HG03571 (cell line): ENCODE measurements around the gene NTN5.
A peak's percentile ranks its signal among the peaks of the same experiment; 100 is the strongest.
"Not testable (repeated sequence)": the region's sequence is repeated elsewhere in the genome, so short reads cannot be mapped to it uniquely, and the experiment has no call there.

Experiments
- ATAC-seq: cut with Tn5 transposase; IDR thresholded peaks from one replicate; pipeline ENCODE4 v1.9.1; 2021; ENCODE audit not compliant: unreplicated experiment

NTN5 gene

DNA sequence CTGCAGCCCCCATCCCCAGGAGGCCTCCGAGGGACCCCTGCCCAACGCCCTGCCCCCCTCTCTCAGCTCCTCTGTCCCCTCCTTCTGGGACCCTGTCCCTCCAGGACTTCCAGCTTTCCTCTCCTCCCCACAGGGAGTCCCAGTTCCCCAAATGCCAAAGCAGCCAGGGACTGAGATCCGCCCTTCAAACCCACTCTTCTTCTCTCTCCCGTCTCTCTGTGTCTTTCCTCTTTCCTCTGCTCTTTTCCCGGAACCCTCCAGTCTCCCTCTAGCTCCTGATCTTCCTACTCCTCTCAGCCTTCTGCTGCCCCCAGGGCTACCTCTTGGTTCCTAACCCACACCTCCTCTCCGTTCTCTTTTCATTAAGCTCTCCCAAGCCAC is 27.2 kb downstream of the NTN5 start:
- ATAC-seq, result no peak

DNA sequence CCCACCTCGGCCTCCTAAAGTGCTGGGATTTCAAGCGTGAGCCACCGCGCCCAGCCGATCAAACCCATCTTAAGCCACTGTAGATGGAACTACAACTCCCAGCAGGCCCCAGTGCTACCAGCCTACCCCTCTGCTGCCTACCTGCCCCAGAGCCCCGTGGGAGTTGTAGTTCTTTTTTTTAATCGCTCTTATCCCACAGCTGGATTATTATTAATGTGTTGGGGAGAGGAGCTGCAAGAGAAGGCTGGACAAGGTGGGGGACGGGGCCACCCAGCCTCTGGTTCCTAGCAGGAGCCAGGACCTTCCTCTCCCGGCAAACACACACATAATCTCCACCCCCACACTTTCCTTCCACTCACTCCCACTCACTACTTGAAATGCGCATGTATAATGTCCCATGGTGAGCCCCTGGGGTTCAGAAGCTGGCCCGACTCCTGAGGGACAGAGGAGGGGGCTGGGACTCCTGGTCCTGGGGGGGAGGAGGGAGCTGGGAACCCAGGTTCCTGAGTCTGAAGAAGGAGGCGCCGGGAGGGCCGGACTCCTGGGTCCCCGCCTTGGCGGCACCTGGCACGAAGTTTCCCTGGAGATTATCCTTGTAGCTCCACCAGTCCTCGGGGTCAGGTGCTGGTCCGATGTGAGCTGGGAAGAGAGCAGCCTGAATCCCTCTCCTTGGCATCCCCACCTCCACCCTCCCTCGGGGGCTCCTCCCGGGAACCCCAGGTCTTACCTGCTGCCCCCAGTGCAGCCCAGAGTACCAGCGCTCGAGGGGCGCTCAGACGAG is 27.8 kb downstream of the NTN5 start:
- no peak for ATAC-seq

DNA sequence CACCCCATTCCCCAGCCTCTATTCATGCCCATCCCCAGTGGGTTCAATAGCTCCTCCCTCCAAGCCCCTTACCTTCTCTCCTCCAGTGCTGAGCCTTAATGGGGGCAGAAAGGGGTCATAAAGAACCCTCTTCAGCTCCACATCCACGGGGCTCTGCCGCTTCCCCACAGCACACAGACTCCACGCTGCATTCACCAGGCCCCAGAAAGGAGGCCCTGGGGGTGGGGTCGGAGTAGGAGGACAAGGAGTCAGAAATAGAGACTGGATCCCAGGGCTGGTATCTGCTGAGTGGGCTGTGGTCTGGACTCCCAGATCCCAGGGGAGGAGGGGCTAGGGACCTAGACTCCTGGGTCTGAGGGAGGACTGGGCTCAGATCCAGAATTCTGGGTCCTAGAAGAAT is 28.5 kb downstream of the NTN5 start:
- no peak for ATAC-seq

DNA sequence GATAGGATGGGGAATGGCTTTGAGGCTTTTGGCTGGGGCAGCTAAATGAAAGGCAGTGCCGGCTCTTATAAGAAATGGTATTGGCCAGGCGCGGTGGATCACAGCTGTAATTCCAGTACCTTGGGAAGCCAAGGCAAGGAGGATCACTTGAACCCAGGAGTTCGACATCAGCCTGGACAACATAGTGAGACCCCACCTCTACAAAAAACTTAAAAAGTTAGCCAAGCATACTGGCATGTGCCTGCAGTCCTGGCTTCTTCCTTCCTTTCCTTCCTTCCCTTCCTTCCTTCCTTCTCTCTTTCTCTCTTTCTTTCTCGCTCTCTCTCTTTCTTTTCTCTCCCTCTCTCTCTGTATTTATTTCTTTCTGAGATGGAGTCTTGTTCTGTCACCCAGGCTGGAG is 30.0 kb downstream of the NTN5 start:
- no peak for ATAC-seq

DNA sequence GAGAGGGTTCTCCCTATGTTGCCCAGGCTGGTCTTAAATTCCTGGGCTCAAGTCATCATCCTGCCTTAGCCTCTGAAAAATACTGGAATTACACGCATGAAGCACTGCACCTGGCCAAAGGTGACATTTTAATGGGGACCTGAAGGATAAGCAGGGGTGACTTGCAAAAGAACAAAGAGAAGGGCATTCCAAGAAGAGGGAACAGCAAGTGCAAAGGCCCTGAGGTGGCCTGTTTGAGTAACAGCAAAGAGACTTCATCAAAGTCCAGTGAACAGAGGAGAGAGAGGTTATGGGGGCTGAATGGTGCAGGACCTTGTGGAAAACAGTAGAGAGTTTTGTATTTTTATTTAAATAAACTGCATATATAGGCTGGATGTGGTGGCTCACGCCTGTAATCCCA is 31.0 kb downstream of the NTN5 start:
- no peak for ATAC-seq

DNA sequence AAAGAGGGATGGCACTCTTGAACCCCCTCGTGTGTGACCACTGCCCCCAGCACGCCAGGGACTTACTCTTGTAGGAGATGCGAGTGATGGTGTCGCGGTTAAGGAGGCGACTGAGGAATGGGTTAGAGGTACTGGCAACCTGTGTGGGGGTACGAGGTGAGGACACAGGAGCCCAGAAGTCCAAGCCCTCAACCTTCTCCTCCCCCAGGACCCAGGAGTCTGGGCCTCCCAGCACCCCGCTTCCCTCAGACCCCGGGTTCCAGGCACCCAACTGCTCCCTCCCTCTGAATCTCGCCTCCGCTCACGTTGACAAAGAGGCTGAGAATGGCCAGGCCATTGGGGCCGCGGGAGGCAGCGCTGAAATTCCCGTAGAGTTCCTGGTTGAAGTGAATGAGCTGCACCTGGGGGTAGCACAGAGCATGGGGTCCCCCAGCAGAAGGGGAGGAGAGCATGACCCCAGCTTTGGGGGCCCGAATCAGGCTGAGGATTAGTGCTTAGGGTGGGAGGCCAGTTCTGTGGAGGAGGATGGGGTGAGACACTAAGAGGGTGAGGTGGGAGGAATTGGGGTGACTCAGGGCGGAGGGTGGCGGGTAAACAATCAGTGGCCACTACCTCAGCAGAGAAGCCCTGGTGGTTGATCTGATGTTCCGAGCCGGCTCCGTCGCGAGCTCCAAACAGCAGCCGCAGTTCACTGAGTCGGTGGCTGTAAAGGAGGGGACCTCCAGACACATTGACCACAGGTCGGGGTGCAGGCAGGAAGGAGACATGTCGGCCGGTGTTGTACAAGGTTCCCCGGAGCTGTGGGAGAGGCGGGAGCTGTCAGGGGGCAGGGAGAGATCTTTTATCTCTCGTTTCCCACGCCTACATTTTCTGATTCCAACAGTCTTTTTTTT is 33.1 kb downstream of the NTN5 start:
- ATAC-seq, result no peak

DNA sequence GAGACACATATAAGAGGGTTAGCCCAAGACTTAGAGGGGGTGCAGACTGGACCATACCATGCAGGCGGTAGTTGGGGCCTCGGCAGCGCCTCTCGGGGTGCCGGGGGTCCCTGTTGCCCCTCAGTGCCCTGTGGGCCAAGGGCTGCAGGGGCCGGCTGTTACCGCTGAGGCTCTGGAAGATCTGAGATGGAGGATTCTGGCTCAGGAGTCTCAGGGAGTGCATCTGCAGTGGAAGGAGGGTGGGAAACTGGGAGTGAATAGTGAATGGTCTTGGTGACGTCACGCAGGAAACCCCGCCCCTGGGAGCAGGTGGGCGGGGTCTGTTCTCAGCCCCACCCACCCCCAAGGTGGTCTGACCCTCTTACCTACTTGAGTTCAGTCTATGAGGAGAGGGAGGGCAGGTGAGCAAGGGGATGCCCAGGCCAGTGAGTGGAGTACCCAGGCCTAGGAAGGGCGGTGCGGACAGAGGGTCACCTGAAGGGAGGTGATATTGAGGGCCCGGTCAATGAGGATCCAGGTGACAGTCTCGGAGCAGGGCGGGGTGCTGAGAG is 33.9 kb downstream of the NTN5 start:
- no peak for ATAC-seq

DNA sequence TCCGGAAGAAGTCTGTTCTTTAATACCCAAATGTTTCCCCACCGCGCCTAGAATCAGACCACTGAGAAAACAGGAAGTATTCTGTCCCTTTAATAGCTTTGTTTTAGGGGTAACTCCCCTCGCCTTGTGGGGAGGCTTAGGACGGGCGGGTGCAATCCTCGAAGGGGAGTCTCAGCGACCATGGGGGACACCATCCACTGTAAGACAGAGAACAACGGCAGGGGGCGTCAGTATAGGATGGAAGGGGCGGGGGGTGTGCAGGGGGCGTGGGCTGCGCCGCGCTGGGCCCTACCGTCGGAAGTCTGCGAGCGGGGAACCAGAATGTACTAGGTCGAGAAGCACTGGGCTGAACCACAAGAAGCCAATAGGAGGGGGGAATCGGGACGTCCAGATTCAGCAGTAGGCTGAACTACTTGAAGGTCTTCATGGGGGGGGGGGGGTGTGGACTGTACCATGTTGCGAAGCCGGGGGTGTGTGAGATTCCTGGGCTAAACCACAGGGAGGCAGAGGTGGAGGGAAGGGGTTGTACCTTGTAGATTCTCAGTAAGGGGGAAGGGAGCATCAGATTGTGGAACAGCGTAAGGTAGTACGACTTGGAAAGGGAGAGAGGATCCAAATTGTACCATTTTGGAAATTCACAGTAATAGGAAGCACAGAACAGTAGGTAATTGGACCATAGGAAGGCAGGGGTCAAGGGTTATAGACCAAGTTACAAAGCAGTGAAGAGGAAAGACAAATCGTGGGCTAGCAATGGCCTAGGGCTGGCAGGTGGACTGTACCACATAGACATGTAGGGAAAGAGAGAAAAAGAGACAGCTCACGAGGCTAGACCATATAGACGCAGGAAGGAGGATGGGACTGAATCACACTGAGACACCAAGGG is 34.6 kb downstream of the NTN5 start:
- peak; percentile 8 for ATAC-seq

DNA sequence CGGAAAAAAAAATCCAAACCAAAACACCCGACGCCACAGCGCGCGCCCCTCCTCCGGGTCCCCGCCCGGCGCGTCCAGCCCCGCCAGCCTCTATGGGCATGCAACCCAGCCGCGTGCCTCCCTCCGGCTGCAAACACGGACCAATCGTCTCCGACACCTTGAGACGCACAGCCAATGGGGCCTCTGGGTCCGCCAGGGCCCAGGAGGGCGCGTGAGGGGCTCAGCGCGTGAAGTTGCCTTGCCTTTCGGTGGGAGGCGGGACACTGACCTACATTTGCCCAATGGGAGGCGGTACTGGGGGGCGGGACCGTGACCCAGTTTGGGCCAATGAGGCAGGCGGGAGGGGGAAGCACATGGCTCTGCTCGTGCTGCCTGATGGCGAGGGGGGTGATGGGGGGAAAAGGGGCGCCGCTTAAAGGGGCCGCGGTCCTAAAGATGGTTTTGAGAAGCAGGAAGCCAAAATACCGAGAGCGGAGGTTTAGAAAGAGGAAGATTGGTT is 35.3 kb downstream of the NTN5 start:
- ATAC-seq, result peak; percentile 64

DNA sequence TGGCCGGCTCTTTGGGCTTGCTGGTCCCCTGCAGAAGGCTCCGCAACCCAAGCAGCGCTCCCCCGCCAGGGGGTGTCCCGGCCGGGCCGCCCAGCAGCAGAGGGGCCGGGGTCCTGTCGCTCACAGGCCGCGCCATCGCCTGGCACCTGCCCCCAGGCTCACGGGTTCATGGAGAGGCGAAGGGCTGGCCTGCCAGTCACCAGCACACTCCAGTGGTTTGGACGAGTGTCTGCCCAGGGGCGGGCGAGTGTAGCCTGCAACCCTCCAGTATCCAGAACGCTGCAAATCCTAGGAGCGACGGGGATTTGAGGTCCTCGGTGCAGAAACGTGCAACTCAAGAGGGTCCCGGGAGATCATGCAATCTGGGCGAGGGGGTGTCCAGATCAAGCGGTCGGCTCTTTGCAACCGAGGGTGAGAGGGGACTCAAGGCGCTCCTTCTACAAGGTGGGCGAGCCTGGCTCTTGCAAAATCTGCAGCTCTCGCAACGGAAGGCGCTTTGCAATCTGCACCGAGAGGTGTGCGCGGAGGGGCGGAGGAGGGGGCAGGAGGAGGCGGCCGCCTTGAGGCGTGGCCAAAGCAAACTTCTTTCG is 35.9 kb downstream of the NTN5 start, which contains the start of gene DBP:
Gene DBP (minus strand): TSS at position 521 of the 590 bp plus-strand sequence. CDS start 385 bp downstream, at position 136.
- ATAC-seq, result no peak

DNA sequence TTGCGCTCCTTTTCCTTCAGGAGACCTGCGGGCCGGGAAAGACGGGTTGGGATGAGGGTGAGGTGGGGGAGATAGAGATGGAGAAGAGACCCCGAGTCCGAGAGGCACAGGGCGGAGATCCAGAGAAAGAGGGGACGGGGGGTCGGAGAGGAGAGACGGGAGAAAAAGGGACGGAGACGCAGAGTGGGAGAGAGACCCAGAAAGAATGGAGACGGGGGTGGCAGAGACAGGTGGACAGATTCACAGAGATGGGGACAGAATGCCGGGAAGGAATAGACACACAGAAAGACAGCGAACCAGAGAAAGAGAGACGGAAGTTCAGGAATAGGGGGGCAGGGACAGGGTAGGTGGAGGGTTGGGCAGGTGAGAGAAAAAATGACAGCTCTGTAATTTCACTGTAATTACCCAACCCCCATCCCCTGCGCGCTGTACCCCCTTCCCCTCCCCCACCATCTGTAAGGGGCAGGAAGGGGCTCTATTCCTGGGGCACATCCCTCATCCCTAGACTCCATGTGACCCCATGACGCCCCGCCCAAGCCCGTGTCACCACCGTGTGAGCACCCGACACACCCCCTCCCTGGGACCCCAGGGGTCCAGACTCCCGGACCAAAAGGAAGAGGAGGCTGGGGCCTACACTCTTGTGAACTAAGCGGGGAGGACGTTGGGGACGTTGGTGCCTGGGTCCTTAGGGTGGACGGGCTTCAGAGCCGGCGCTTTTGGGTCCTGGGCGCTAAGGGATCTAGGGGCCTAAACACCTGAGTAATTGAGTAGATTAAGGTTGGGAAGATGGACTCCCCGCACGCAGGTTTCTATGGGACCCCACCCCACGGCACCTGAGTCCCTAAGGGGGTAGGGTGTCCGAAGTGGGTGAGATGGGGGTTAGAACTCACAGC is 36.6 kb downstream of the NTN5 start:
- no peak for ATAC-seq

DNA sequence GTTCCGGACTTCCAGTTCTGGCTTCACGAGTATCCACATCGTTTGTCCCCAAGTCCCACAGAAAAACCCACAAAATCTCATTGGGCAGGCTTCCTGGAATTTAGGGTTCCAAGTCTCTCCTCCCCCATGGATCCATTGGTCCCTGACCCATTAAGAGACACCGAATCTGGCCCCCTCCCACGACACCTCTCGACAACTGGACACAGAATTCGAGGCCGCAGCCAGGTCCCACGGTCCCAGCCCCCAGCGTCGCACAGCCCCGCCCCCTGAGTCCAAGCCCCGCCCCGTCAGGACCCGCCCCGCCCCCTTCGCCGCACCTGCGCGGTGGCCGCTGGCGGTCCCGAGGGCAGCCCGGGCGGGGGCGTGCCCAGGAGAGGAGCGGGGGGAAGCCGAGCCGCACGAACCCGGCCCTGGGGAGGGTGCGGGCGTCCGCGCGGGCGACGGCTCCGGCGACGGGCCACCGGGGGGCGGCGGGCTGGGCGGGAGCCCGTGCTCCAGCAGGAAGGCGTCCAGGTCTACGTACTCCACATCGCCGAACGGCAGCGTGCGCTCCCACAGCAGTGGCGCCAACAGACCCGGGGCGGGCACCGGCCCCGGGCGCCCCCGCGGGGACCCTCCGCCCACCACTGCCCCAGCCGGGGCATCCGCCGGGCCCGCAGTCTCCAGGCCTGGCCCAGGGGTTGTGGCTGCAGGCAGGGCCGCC is 37.4 kb downstream of the NTN5 start:
- ATAC-seq, result no peak

DNA sequence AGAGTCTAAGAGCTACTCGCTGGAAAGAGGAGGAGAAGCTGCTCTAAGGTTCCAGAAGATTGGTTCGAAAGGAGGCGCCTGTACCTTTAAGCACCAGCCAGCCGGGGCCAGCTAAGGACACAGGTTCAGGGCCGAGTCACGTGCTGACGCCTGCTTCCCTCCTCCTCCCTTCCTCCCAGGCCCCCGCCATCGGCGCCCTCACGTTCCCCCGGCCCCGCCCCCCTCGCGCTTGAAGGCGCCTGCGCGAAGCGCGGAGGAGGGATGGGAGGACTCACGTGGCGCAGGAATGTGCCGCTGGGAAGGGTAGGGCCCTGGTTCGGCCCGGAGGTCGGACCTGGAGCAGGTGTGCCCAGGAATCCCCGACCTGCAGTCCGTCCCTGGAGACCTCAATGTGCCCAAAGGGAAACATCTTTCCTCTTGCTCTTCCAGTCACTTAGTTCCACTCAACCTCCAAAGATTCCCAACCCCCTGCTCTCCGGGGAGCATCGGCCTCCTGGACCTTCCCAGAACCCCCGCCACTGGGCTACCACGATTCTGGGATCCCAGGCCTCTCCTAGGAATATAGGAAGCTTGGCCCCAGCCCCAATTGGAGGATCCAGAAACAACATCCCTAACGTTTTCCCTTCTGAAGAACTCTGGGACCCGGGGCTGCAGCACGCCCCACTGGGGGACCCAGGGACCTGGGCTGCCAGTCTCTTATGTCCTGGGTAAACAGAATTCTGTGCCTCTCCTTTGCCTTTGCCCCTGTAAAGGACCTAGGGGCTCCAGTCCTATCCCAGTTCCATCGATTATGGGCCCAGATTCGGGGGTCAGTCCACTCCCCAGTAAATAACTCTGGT is 38.2 kb downstream of the NTN5 start:
- ATAC-seq, result no peak

DNA sequence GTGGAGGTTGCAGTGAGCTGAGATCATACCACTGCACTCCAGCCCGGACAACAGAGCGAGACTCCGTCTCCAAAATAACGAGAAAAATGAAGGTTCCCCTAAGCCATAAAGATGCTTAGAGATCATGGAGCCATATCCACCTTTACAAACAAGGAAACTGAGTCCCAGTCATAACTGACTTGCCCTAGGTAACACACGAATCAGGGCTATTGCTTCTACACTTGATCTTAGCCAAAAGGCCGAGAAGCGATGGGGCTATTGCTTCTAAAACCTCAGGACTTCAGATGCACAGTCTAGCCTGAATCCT is 38.8 kb downstream of the NTN5 start:
- ATAC-seq, result no peak

DNA sequence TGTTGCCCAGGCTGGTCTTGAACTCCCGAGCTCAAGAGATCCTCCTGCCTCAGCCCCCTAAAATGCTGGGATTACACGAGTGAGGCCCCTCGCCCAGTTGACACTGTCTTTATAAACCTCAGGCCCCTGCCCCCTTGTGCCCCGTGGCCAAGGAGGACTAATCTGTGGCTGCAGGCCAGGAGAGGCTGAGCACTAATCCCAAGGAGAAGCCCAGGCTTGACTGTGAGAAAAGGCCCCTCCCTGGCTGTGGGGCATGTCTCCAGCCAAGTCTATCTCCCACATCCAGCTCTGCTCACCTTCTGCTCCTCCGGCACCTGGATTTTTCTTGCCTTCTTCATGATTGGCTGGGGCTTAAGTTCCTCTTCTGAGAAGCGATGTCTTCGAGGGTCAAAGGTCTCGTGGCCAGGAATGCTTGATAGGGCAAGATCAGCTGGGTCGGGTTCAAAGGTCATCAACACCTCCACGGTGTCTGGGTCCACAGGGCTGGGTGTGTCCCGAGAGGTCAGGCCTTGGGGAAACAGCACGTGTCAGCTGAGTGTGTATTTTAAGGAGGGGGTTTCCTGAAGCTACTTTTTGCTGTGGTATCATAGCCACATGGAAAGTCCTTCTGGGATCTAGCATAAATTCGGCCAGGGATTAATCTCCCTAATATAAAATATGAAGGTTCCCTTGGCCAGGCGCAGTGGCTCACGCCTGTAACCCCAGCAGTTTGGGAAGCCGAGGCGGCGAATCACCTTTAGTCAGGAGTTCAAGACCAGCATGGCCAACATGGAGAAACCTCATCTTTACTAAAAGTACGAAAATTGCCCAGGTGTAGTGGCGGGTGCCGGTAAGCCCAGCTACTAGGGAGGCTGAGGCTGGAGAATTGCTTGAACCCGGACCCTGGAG is 39.4 kb downstream of the NTN5 start:
- no peak for ATAC-seq

DNA sequence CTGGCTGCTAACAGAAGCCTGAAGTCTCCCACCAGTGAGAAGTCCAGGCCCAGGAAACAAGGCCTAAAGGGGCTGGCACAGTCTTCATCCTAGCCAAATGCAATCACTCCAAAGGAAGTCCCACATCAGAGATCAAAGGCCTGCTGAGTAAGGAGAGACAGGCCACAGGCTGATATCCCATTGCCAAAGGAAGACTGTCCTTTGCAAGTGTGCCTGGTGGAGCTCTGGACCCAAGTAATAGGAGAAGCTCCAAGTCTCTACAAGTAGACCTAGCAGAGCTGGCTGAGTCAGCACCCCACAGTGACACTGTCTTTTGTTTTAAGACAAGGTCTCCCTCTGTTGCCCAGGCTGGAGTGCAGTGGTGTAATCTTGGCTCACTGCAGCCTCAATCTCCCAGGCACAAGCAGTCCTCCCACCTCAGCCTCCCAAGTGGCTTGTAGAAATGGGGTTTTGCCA is 40.1 kb downstream of the NTN5 start:
- ATAC-seq, result no peak

DNA sequence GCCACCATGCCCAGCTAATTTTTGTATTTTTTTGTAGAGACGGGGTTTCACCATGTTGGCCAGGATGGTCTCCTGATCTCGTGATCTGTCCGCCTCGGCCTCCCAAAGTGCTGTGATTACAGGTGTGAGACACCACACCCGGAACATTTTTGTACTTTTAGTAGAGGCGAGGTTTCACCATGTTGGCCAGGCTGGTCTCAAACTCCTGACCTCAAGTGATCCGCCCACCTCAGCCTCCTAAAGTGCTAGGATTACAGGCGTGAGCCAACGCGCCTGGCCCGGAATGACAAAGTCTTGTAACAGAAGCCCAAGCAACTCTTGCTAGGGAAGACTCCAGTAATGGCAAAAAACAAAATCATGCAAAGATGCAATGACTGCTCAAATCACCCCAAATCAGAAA is 40.5 kb downstream of the NTN5 start:
- ATAC-seq, result not testable (repeated sequence)
